ENCODE results near the gene SARDH.

The SARDH gene

DNA sequence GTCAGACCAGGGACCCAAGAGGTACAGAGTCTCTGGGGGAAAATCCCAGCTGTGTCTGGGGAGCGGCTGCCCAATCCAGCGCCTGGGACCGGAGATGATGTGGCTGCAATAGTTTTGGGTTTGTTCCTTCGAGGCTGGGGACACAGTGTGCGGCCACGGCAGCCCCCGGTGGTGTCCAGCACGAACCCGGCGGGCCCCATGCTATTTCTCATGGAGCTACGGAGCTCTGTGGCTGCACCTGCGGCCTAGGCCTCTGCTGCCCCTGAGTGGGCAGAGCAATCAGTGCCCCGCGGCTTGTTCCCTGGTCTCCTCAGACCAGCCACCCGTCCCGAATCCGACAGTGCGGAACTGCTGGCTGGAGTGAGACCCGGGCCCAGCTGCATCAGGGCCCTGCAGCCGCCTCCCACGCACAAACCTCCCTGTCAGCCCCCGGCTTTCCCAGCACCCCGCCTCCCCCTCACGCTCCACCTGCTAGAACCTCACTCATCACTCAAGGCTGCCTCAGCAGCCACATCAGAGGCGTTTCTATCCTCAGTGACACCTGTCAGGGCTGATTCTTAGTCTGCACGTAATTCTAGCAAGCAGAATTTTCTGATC is 29.0 kb downstream of the SARDH start:
- DNase-seq (ENCODE audit: extremely low spot score), result peak; percentile 65
- CTCF ChIA-PET, result interaction anchor here (1.5 to 1.7 kb wide), 2 partner anchors 34 to 119 kb away, joined by 3 to 4 read pairs; no protein-coding TSS in a partner anchor
- TF ChIP-seq, protein P1, sequence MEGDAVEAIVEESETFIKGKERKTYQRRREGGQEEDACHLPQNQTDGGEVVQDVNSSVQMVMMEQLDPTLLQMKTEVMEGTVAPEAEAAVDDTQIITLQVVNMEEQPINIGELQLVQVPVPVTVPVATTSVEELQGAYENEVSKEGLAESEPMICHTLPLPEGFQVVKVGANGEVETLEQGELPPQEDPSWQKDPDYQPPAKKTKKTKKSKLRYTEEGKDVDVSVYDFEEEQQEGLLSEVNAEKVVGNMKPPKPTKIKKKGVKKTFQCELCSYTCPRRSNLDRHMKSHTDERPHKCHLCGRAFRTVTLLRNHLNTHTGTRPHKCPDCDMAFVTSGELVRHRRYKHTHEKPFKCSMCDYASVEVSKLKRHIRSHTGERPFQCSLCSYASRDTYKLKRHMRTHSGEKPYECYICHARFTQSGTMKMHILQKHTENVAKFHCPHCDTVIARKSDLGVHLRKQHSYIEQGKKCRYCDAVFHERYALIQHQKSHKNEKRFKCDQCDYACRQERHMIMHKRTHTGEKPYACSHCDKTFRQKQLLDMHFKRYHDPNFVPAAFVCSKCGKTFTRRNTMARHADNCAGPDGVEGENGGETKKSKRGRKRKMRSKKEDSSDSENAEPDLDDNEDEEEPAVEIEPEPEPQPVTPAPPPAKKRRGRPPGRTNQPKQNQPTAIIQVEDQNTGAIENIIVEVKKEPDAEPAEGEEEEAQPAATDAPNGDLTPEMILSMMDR (IDR thresholded peaks at IDR 0.05; ENCODE audit: control extremely low read depth, extremely low read depth, low read depth, missing control alignments), result no peak
- POLR2A ChIA-PET, result no interaction called here

DNA sequence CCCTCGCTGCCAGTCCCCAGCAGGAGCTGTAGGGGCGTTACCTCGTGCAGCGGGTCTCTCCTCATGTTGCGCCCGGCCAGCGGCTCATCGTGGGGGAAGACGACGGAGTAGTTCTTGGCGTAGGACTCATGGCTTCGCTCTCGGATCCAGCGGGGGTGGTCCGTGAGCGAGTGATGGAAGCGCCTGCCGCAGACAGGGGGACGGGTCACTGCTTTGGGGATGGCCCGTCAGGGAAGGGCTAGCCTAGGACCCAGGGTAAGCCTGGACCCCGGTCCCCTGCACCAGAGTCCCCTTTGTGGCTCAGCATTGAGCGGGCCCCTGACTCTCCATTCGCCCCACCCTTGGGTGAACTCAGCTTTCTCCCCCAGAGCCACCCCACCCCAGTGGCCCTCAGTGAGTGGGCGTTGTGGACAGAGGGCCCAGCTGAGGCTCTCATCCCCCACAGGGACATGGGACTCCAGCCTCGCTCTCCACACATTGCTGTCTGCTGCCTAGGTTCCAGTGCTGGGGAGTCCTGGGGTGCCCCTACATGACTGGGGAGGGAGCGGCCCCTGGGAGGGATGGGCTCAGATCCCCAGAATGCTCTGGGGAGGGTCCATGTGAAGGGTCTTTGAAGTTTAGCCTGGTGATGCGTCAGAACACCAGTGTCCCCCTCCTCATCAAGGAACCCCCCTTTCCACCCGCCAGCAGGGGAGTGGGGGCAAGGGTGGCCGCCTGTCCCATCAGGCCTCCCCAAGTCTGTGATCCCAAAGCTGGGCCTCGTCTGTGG is 29.7 kb downstream of the SARDH start:
- no peak for DNase-seq (ENCODE audit: extremely low spot score)
- POLR2A ChIA-PET, result no interaction called here

DNA sequence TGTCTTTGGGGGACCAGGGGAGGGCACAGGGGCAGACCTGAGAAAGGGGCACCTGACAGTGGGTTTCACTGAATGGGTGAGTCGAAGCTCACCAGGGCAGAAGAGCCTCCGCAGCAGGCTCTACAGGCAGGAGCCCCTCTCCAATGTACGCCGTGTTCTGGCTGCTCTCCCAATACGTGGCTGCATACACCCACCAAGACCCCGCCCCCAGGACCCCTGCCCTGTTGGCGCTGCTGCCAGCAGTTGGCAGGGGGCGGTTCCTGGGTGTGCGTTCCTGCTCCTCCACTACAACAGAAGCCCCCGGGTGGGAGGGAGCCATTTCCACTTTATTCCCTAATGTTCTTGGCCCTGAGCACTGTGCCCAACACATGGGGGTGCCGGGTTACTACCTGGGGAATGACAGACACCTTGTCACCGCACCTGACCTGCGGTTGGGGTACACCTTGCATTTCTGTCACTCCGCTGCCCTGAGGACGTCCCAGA is 30.3 kb downstream of the SARDH start:
- POLR2A ChIA-PET, result no interaction called here
- no peak for DNase-seq (ENCODE audit: extremely low spot score)
- TF ChIP-seq, protein P1 (IDR thresholded peaks at IDR 0.05; ENCODE audit: control extremely low read depth, extremely low read depth, low read depth, missing control alignments), result no peak
- CTCF ChIA-PET, result no interaction called here

More for the DNA sequence above, 29.7 kb downstream of the SARDH start:
- CTCF ChIA-PET, result interaction anchor here (1.5 to 1.7 kb wide), 2 partner anchors 35 to 119 kb away, joined by 3 to 4 read pairs; no protein-coding TSS in a partner anchor
- TF ChIP-seq, protein P1 (IDR thresholded peaks at IDR 0.05; ENCODE audit: control extremely low read depth, extremely low read depth, low read depth, missing control alignments), result no peak

DNA sequence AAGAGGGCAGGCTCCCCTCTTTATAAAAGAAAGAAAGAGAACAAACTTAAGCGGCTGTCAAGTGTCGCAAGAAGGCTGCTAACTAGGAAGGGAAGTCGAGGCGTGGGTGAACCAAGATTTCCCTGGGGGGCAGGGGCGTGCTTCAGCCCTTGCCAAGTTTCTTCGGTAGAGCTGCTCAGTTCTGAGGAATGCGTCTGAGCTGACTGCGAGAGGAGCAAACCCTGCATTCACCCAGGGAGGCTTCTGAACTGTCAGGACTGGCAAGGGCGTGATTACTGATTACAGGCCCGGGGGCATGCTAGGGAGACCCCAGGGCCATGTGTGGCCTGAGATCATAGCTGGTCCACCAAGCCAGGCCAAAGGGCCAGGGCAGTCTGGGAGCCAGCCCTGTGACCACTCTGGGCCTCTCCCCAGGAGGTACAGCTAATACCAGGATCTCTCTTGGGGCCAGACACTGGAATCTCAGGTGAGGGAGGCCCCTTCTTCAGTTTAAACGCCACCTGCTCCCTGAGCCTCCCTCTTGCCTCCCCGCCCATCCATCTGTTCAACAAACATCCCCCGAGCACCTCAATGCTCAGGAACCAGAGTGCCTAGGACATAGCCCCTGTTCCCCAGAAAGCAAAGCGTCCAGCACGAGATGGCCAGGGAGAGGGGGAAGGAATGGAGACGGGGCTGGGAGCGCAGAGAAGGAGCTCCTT is 30.9 kb downstream of the SARDH start:
- ChIA-PET POLR2A (no interaction called here), CTCF (no interaction called here)
- TF ChIP-seq, protein P1 (IDR thresholded peaks at IDR 0.05; ENCODE audit: control extremely low read depth, extremely low read depth, low read depth, missing control alignments), result no peak
- no peak for DNase-seq (ENCODE audit: extremely low spot score)

DNA sequence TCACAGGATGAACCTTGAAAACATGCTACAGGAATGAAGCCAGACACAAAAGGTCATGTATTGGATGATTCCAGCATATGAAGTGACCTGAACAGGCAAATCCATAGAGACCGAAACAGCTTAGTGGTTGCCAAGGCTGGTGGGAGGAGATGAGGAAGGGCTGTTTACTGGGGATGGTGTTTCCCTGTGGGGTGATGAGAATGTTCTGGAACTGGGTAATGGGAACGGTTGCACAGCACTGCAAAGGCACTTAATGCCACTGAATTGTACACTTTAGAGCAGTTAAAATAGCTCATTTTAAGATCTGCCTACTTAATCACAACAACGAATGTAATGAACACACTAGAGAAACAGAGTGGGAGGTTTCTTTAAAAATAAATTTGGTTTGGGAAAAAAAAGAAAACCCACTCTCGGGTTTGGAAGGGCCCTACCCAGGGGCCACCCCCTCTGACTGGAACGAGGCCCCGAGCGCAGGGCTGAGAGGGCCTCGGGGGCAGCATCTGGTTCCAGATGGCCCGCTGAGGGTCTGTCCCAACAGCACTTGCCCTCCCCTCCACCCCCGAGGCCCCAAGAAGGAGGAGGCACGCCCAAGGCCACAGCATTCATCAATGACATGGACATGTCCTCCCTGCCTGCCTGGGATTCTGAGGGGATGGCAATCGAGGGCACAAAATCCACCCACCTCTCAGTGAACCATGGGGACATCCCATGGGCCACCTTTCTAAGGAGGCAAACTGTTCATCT is 31.7 kb downstream of the SARDH start:
- ChIA-PET CTCF (no interaction called here), POLR2A (no interaction called here)
- TF ChIP-seq, protein P1 (IDR thresholded peaks at IDR 0.05; ENCODE audit: control extremely low read depth, extremely low read depth, low read depth, missing control alignments), result no peak
- no peak for DNase-seq (ENCODE audit: extremely low spot score)

DNA sequence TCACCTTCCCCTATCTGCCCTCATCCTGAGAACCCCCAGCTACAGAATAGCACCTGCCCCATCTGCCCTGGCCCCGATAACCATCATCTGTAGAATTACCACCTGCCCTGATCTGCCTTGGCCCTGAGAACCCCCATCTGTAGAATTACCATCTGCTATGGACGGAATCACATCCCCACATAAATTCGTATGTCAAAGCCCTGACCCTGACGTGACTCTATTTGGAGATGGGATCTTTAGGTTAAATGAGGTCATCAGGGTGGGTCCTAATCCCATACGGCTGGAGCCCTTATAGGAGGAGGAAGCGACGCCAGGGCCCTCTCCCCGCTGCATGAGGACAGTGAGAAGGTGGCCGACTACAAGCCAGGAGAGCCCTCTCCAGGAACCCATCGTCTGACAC is 32.6 kb downstream of the SARDH start:
- no peak for DNase-seq (ENCODE audit: extremely low spot score)
- ChIA-PET POLR2A (no interaction called here), CTCF (no interaction called here)
- TF ChIP-seq, protein P1 (IDR thresholded peaks at IDR 0.05; ENCODE audit: control extremely low read depth, extremely low read depth, low read depth, missing control alignments), result no peak
